NOMO-1 treated with dmso at 0.1 percent for 144 hours (cell line): ENCODE measurements around the gene SH2B2.

Experiments
- DNase-seq: peaks from one replicate; lab custom pipeline; 2025; ENCODE audit not compliant: unreplicated experiment; lab: John Stamatoyannopoulos, UW

Gene SH2B2

GRCh38 chr7:102286237-102287110 lies at the start of gene SH2B2:
TSS of gene SH2B2 (plus strand) at chr7:102286868. CDS start at chr7:102300551, 13,683 bp downstream.
- peak; percentile 77 for DNase-seq

- no peak for DNase-seq
These were observed 47.4 kb upstream of the SH2B2 start for GRCh38 chr7:102239206-102239820.

DNA sequence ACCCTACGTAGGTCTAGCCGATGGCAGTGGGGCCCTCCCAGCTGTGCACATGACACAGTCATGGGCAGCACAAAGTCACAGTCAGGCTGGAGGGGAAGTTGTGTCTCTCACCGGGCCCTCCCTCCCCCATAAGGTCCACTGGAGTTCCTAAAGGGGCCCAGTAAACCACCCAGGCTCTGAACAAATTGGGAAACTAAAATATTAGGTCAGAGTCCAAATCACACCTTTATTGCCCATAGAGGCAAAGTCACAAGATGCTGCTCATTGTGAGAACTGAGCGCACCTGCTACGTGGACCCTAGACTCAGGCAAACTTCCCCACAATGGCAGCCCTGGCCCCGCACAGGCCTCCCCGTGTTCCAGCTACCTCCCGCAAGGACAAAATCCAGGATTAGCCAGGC lies 45.2 kb upstream of the SH2B2 start:
- no peak for DNase-seq

GRCh38 chr7:102244601-102245000 lies 42.1 kb upstream of the SH2B2 start:
- DNase-seq = no peak

DNA sequence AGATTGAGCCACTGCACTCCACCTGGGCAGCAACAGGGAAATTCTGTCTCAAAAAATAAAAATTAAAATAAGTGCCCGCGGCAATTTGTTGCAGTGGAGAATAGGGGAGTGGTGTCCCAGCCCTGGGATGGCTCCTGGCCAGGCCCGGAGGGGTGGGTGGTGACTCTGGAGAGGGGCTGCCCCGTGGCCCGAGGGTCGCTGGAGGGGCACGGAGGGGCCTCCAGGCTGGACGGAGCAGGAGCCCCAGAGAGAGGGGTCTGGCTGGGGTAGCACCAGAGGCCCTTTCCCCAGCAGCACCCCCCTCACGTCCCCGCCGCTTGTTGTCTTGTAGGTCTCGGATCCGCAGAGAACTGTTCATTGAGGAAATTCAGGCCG lies 38.6 kb upstream of the SH2B2 start:
- no peak for DNase-seq

- DNase-seq = no peak
These were observed 37.9 kb upstream of the SH2B2 start for GRCh38 chr7:102248456-102249395.

DNA sequence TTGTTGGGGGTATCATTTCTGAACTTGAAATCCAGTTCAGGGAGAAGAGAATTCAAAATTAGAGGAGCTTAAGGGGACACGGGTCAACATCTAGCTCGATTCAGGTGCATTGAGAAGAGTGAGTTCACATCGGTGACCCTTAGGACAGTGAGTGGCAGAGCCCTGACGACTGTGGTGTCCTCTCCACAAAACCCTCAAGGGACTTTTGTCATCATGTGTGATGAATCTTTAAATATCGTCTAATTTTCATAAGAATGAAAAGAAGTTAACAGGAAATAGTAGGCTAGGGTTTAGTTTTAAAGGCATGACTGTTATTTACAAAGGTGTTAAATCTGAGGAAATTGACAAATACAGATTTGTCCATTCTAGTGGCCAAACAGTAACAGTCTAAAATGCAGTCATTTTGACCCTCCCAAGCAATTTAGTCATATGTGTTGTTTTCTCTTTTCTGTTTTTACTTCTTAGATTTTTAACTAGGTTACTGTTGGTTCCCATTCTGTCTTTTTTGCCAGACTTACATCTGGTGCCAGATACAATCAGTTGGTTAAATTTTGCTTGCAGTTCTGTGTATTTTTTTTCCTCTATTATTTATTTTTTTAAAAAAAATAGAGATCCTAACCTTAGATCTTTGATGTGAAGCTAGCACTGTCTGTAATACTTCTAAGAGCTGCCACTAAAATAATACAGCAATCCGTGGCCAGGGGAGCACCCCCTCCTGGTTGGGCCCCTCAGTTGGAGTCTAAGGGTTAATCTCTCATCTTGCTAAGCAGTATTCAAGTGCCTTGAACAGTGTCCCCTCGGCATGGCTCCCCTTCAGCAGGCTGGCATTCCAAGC lies 34.9 kb upstream of the SH2B2 start:
- no peak for DNase-seq

- DNase-seq = no peak
These were observed 34.2 kb upstream of the SH2B2 start for GRCh38 chr7:102252366-102252982.

- DNase-seq = no peak
These were observed 33.3 kb upstream of the SH2B2 start for GRCh38 chr7:102253066-102253972.

GRCh38 chr7:102253973-102254370 lies 32.7 kb upstream of the SH2B2 start:
- no peak for DNase-seq

DNA sequence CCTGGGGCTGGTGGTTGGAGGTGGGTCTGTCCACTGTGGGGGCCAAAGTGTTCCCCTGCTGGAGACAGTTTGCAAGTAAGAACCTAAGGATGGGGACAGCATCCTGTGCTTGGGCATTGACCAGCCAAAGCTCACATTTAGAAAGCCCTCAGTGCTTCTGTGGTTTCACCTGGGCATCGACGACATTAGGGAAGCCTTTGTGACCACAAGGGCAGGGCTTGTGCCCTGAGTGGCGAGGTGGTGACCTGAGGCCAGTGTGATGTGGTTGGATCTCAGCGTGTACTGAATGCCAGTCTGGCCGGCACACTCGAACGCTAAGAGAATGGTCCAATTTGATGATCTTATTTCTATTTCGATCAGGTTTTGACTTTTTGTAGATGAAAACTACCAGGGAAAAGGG lies 32.1 kb upstream of the SH2B2 start:
- DNase-seq = no peak

GRCh38 chr7:102255501-102255900 lies 31.2 kb upstream of the SH2B2 start:
- DNase-seq = no peak

- DNase-seq = no peak
These were observed 30.8 kb upstream of the SH2B2 start for GRCh38 chr7:102255916-102256315.

DNA sequence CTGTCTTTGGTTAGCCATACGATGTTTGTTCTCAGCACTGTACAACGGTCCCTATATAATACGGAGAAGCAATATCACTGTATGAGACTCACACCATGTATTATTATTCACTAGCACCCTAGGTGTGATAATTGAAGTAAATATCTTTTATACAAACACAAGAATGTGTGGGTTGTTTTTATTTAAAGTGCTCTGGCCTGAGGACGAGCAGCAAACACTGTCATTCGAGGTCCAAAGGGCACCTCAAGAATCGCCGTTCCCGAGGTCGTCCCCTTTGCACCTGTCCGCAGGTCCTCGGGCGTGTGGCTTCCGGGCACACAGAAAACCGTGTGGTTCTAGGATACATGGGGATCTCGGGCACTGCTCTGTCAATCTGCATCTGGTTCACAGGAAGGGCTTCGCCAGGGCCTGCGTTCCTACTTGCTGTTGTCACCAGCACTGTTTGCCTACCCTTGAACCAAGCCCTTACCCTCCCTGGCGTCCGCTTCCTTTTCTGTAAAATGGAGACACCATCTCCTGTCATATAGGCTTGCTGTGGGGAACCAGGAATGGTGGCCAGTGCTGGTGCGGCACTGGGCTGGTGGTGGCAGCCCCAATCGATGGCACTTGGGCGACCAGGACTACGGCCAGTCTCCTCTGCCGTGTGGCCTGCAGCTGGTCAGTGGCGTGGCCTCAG lies 28.5 kb upstream of the SH2B2 start:
- no peak for DNase-seq

- no peak for DNase-seq
These were observed 27.9 kb upstream of the SH2B2 start for GRCh38 chr7:102258749-102259107.

GRCh38 chr7:102260856-102261255 lies 25.8 kb upstream of the SH2B2 start:
- DNase-seq = no peak

GRCh38 chr7:102261451-102261850 lies 25.2 kb upstream of the SH2B2 start:
- no peak for DNase-seq

- no peak for DNase-seq
These were observed 24.1 kb upstream of the SH2B2 start for GRCh38 chr7:102262546-102262945.
